ENCODE results near the gene PALD1. TPM values are rescaled to one million over a fixed set of nuclear protein-coding genes. Genes with fewer than 3 reads are reported as not detected.

The PALD1 gene
- polyA plus RNA-seq, 6 donors from 2014 or later, result 0.49 to 1.9 (median 0.65) TPM; not detected in 1

DNA sequence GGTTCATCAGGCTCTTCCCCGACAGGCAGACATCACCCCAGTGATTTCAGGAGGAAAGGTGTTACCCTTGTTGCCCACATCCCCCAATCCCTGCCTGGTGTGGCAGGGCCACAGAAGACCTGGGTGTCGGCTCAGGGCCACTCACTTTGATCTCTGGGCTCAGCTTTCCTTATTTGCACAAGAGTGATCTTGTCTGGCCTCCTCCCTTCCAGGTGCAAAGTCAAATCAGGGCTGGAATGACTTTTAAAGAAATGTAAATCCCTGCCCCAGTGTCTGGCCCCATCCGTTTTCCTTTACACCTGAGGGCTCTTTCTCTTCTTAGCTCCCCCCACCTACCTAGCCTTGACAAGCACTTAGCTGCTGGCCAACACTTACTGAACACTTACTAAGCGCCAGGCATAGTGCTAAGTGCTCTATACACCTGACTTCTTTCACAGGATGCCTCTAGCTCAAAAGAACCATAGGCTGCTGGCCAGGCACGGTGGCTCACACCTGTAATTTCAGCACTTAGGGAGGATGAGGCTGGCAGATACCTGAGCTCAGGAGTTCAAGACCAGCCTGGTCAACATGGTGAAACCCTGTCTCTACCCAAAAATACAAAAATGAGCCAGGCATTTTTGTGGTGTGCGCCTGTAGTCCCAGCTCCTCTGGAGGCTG, 36.1 kb upstream of the PALD1 start:
- DNase-seq (no peak), ATAC-seq (ENCODE audit: low read depth in 2 of 2) (no peak)
- Mint-ChIP-seq H3K27me3 (peaks cover 33 to 52% (median 38%) of the 10 kb centered on the region in 3 donors), H3K4me1 (peaks cover 6 to 13% (median 7%) of the 10 kb centered on the region in 3 donors), H3K36me3 (no peaks in the 10 kb centered on the region), H3K9me3 (peaks cover 0 to 3% (median 0%) of the 10 kb centered on the region in 7 donors), H3K4me3 (peak overlapping the region in 5 of 8 donors; percentile 7 to 80 (median 47)), H3K27ac (no peak overlapping the region)

DNA sequence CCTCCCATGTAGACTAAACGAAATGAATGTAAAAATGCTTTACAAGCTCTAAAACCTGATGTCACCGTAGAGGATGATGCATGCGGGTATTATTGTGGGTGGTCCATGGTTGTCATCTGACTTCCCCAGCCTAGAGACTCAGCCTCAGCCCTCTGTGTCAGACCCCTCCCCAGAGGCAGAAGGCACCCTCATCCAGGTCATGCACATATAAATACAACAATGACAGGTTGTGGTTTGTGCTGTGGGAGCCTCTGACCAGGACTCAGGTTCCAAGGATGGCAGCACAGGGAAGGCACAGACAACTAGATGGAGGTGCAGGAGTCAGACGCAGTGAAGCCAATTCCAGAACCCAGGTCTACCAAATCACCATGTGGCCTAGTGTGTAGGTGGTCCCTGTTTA, 33.8 kb upstream of the PALD1 start:
- Mint-ChIP-seq H3K27me3 (peaks cover 29 to 38% (median 34%) of the 10 kb centered on the region in 3 donors), H3K9me3 (peaks cover 0 to 3% (median 0%) of the 10 kb centered on the region in 7 donors), H3K4me1 (peaks cover 6 to 13% (median 7%) of the 10 kb centered on the region in 3 donors), H3K27ac (no peak overlapping the region), H3K4me3 (no peak overlapping the region), H3K36me3 (no peaks in the 10 kb centered on the region)
- ATAC-seq (ENCODE audit: low read depth in 2 of 2) (no peak), DNase-seq (no peak)

DNA sequence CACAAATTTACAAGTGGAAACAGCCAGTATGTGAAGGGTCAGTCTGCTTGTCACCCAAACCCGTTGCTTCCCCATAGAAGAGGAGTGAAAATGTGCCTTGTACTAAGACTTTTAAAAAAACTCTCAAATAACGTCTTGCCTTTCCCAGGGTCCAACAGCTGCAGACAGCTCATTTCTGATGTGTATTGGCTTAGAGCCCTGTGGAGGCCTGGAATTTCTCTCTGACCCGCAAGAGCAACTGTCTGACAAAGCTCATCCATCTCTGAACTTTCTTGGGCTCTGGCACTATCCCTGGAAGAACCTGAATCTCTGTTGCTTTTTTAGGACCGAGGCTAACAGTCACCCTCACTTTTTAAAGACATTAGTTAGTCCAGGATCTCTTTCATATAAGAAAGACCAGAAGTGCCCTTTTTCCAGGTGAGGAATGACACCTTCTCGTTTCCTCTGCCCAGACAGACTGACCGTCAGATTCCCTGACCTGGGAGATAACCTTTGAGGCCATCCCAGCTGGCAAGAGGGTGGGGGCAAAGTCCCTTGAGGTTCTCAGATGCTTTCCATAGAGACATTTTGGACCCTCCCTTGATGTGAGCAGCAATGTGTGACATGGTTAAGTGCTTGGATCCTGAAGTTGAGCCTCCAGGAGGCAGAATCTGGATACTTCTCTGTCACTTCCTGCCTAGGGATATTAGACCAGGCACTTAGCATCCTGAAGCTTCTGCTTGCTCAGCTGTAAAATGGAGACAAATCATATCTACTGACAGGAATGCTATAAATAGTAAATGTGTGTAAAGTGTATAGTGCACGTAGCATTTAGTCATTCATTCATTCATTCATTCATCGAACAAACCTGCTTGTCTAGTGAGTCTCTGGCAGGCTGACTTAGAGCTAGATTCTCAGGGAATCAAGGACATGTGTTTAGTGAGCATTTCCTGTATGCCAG, 32.6 kb upstream of the PALD1 start:
- H3K27ac Mint-ChIP-seq, result no peak overlapping the region
- no peaks in the 10 kb centered on the region for H3K36me3 Mint-ChIP-seq
- H3K4me3 Mint-ChIP-seq, result no peak overlapping the region
- DNase-seq, result no peak
- peaks cover 0 to 2% (median 0%) of the 10 kb centered on the region in 7 donors for H3K9me3 Mint-ChIP-seq
- H3K27me3 Mint-ChIP-seq, result peaks cover 21 to 39% (median 31%) of the 10 kb centered on the region in 3 donors
- peaks cover under 1 to 8% (median under 1%) of the 10 kb centered on the region in 3 donors for H3K4me1 Mint-ChIP-seq
- no peak for ATAC-seq (ENCODE audit: low read depth in 2 of 2)

GRCh38 chr10:70448236-70448635, 30.3 kb upstream of the PALD1 start:
- peaks cover 11 to 23% (median 16%) of the 10 kb centered on the region in 3 donors for H3K27me3 Mint-ChIP-seq
- no peak overlapping the region for H3K4me3 Mint-ChIP-seq
- no peak overlapping the region for H3K27ac Mint-ChIP-seq
- ATAC-seq (ENCODE audit: low read depth in 2 of 2) (no peak), DNase-seq (no peak)
- no peaks in the 10 kb centered on the region for H3K36me3 Mint-ChIP-seq
- peaks cover 0 to 2% (median 0%) of the 10 kb centered on the region in 7 donors for H3K9me3 Mint-ChIP-seq
- H3K4me1 Mint-ChIP-seq, result no peaks in the 10 kb centered on the region

GRCh38 chr10:70455213-70455630, 23.3 kb upstream of the PALD1 start:
- Mint-ChIP-seq H3K36me3 (no peaks in the 10 kb centered on the region), H3K9me3 (no peaks in the 10 kb centered on the region), H3K27me3 (peaks cover 6 to 54% (median 42%) of the 10 kb centered on the region in 3 donors), H3K4me1 (peaks cover 11 to 20% (median 13%) of the 10 kb centered on the region in 3 donors), H3K27ac (peak overlapping the region in 1 of 6 donors; percentile 21), H3K4me3 (no peak overlapping the region)
- no peak for DNase-seq
- no peak for ATAC-seq (ENCODE audit: low read depth in 2 of 2)

GRCh38 chr10:70456164-70456563, 22.4 kb upstream of the PALD1 start:
- Mint-ChIP-seq H3K4me3 (peak overlapping the region in 1 of 8 donors; percentile 47), H3K4me1 (peaks cover 12 to 22% (median 13%) of the 10 kb centered on the region in 3 donors), H3K9me3 (no peaks in the 10 kb centered on the region), H3K27me3 (peaks cover 12 to 57% (median 46%) of the 10 kb centered on the region in 3 donors), H3K27ac (no peak overlapping the region), H3K36me3 (no peaks in the 10 kb centered on the region)
- no peak for ATAC-seq (ENCODE audit: low read depth in 2 of 2)
- DNase-seq, result no peak

DNA sequence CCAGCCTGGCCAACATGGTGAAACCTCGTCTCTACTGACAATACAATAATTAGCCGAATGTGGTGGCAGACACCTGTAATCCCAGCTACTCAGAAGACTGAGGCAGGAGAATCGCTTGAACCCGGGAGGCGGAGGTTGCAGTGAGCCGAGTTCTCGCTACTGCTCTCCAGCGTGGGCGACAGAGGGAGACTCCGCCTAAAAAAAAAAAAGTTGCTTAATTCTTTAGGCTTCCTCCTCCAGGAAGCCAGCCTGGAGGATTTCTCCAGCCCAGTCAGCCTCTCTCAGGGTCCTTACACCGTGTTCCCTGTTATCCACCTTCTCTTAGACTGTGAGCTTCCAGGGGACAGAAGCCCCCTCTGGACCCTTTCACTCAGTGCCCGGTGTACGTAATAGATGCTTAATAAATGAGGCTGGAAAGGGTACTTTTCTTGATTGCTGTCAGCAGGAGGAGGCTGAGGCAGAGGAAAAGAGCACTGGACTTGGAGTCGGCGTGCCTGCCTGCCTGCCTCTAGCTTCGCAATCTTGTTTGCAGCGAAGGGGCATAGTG, 20.7 kb upstream of the PALD1 start:
- DNase-seq (no peak), ATAC-seq (ENCODE audit: low read depth in 2 of 2) (no peak)
- Mint-ChIP-seq H3K27ac (peak overlapping the region in 2 of 6 donors; percentile 3 to 43), H3K4me1 (peaks cover 13 to 25% (median 15%) of the 10 kb centered on the region in 3 donors), H3K4me3 (peak overlapping the region in 5 of 8 donors; percentile 40 to 80 (median 59)), H3K9me3 (no peaks in the 10 kb centered on the region), H3K36me3 (no peaks in the 10 kb centered on the region), H3K27me3 (peaks cover 14 to 60% (median 49%) of the 10 kb centered on the region in 3 donors)

- peak overlapping the region in 7 of 8 donors; percentile 38 to 69 (median 56) for H3K4me3 Mint-ChIP-seq
- H3K36me3 Mint-ChIP-seq, result no peaks in the 10 kb centered on the region
- H3K27me3 Mint-ChIP-seq, result peaks cover 13 to 60% (median 49%) of the 10 kb centered on the region in 3 donors
- H3K27ac Mint-ChIP-seq, result no peak overlapping the region
- ATAC-seq (ENCODE audit: low read depth in 2 of 2) (peak; percentile 49 to 56), DNase-seq (no peak)
- H3K4me1 Mint-ChIP-seq, result peaks cover 13 to 25% (median 15%) of the 10 kb centered on the region in 3 donors
- H3K9me3 Mint-ChIP-seq, result no peaks in the 10 kb centered on the region
Observed at GRCh38 chr10:70458329-70459060, 20.1 kb upstream of the PALD1 start.

DNA sequence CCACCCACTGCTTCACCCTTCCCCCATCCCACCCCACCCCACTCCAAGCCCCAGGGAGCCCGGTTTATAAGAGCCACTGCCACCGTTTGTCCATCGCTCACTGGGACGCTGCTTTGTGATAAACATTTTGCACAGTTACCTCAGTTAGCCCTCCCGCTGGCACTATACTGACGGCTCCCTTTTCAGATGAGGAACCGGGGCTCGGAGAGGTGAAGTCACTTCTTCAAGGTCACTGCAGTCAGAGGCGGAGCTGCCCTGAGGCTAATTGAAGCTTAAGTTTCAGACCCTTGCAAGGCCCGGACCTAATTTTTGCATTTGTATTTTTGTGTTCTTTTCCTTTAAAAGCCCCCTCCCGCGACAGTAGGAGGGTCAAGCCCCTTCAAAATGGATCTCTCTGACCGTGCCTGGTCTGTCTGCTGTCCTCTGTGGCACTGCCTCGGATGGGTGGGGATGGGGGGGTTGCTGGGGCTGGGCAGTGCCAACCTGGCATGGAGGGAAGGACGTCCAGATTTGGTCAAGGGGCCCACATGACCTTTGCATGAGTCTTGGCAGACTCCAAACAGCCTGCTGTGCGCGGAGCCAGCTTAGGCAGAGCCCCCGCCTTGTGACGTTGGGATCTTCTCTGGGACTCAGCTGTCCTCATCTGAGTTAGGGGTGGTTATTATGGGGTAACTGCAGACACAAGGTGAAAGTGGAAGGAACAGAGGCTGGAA, 19.4 kb upstream of the PALD1 start:
- Mint-ChIP-seq H3K4me1 (peaks cover 13 to 25% (median 15%) of the 10 kb centered on the region in 3 donors), H3K9me3 (no peaks in the 10 kb centered on the region), H3K36me3 (no peaks in the 10 kb centered on the region), H3K4me3 (peak overlapping the region in 5 of 8 donors; percentile 8 to 61 (median 38)), H3K27ac (no peak overlapping the region), H3K27me3 (peaks cover 10 to 60% (median 49%) of the 10 kb centered on the region in 3 donors)
- ATAC-seq (ENCODE audit: low read depth in 2 of 2), result no peak
- DNase-seq, result no peak

GRCh38 chr10:70459774-70460490, 18.6 kb upstream of the PALD1 start:
- no peak for ATAC-seq (ENCODE audit: low read depth in 2 of 2)
- H3K4me3 Mint-ChIP-seq, result peak overlapping the region in 5 of 8 donors; percentile 21 to 79 (median 51)

DNA sequence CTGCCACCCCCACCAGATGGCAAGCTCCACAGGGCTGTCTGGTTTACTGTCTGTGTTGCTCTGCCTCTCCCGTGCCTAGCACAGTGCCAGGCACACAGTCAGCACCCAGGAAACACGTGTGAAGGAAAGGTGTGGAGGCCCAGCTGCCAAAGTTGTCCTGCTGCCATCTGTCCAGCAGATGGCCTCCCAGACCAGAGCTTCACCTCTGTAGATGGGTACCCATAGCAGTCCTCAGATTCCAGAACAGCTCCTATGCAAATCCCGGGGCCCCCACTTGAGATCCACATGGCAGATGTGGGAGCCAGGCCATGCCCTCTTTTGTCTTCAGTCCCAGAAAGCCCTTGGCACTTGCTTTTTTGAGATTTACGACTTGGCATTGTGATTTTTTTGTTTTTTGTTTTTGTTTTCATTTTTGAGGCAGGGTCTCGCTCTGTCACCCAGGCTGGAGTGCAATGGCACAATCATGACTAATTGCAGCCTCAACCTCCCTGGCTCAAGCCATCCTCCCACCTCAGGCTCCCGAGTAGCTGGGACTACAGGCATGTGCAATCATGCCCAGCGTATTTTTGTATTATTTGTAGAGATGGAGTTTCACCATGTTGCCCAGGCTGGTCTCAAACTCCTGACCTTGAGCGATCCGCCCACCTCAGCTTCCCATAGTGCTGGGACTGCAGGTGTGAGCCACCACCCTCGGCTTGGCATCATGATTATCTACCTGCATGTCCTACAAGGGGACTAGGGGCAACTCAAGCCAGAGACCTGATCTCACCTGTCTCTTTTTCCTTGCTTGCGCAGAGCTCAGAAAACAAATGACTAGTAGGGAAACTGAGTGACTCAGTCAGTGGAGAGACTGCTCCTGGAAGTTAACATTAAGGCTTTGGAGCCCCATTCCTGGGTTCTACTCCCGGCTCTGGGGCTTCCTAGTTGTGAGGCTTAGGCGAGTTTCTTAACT, 16.9 kb upstream of the PALD1 start:
- H3K4me3 Mint-ChIP-seq, result peak overlapping the region in 1 of 8 donors; percentile 47
- ATAC-seq (ENCODE audit: low read depth in 2 of 2) (peak; percentile 59 to 63), DNase-seq (peak; percentile 43)
- peaks cover 13 to 24% (median 15%) of the 10 kb centered on the region in 3 donors for H3K4me1 Mint-ChIP-seq
- no peaks in the 10 kb centered on the region for H3K36me3 Mint-ChIP-seq
- no peaks in the 10 kb centered on the region for H3K9me3 Mint-ChIP-seq
- H3K27ac Mint-ChIP-seq, result peak overlapping the region in 3 of 6 donors; percentile 24 to 42 (median 33)
- H3K27me3 Mint-ChIP-seq, result peaks cover 10 to 51% (median 31%) of the 10 kb centered on the region in 3 donors

More at GRCh38 chr10:70459774-70460490, 18.6 kb upstream of the PALD1 start:
- Mint-ChIP-seq H3K9me3 (no peaks in the 10 kb centered on the region), H3K36me3 (no peaks in the 10 kb centered on the region), H3K27me3 (peaks cover 10 to 60% (median 48%) of the 10 kb centered on the region in 3 donors), H3K4me1 (peaks cover 13 to 25% (median 15%) of the 10 kb centered on the region in 3 donors), H3K27ac (no peak overlapping the region)
- DNase-seq, result no peak
